HG03135 (cell line): ENCODE results near the gene SPTBN5.
"Not testable (repeated sequence)": the region's sequence is repeated elsewhere in the genome, so short reads cannot be mapped to it uniquely, and the experiment has no call there.

Experiments
- ATAC-seq: cut with Tn5 transposase; IDR thresholded peaks from one replicate; pipeline ENCODE4 v1.9.1; 2021; ENCODE audit warnings: mild to moderate bottlenecking, moderate library complexity; ENCODE audit not compliant: unreplicated experiment

The SPTBN5 gene

GRCh38 chr15:41849204-41849603, 44.6 kb downstream of the SPTBN5 start:
- no peak for ATAC-seq

GRCh38 chr15:41848631-41849030, 45.2 kb downstream of the SPTBN5 start:
- no peak for ATAC-seq

GRCh38 chr15:41847981-41848380, 45.9 kb downstream of the SPTBN5 start:
- no peak for ATAC-seq

- no peak for ATAC-seq
Observed at GRCh38 chr15:41847206-41847605, 46.6 kb downstream of the SPTBN5 start.

GRCh38 chr15:41844814-41845213, 49.0 kb downstream of the SPTBN5 start:
- ATAC-seq = no peak

GRCh38 chr15:41843571-41843970, 50.3 kb downstream of the SPTBN5 start:
- ATAC-seq = no peak

GRCh38 chr15:41842229-41842628, 51.6 kb downstream of the SPTBN5 start:
- no peak for ATAC-seq

GRCh38 chr15:41841131-41841530, 52.7 kb downstream of the SPTBN5 start:
- ATAC-seq = no peak

- ATAC-seq = no peak
Observed at GRCh38 chr15:41840673-41841072, 53.2 kb downstream of the SPTBN5 start.

- ATAC-seq = no peak
Observed at GRCh38 chr15:41839781-41840491, 53.9 kb downstream of the SPTBN5 start.

GRCh38 chr15:41838400-41838897, 55.4 kb downstream of the SPTBN5 start, which contains the start of gene PLA2G4B:
PLA2G4B (plus strand) TSS chr15:41838847; CDS start chr15:41838914, 67 bp downstream.
- ATAC-seq = no peak

- no peak for ATAC-seq
Observed at GRCh38 chr15:41836713-41837454, 57.0 kb downstream of the SPTBN5 start.

- no peak for ATAC-seq
Observed at GRCh38 chr15:41836073-41836472, 57.8 kb downstream of the SPTBN5 start.

- ATAC-seq = no peak
Observed at GRCh38 chr15:41834096-41834495, 59.8 kb downstream of the SPTBN5 start.

- no peak for ATAC-seq
Observed at GRCh38 chr15:41832875-41833274, 61.0 kb downstream of the SPTBN5 start.

GRCh38 chr15:41832208-41832607, 61.6 kb downstream of the SPTBN5 start:
- ATAC-seq = no peak

GRCh38 chr15:41831291-41831690, 62.6 kb downstream of the SPTBN5 start:
- ATAC-seq = not testable (repeated sequence)

GRCh38 chr15:41829959-41830646, 63.8 kb downstream of the SPTBN5 start:
- no peak for ATAC-seq

- no peak for ATAC-seq
Observed at GRCh38 chr15:41828807-41829141, 65.1 kb downstream of the SPTBN5 start.

- ATAC-seq = peak; percentile 55
Observed at GRCh38 chr15:41827880-41828806, 65.7 kb downstream of the SPTBN5 start, which contains the start of gene JMJD7. JMJD7 (plus strand) TSS chr15:41828092; CDS start chr15:41828125, 33 bp downstream.
